ENCODE measurements around the gene EFNA5.
"Not testable (repeated sequence)": the region's sequence is repeated elsewhere in the genome, so short reads cannot be mapped to it uniquely, and the experiment has no call there.

EFNA5 gene

DNA sequence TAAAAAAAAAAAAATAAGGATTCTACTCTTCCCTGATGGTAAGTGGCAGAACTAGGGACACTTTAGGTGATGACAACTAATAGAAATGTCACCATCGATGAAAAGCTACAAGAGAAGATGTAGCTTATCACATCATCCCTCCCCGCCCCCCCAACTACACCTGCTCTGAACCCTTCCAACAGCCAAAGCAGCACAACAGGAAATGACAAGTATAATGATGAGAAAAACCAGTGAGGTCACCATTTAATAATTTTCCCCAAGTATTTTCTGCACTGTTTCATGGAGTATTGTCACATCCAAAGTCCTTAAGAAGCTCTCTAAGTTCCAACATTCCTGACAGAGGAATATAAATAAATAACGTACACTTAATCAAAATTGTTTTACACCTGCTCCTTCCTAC is 221.4 kb downstream of the EFNA5 start:
- FAIRE-seq (no peak), DNase-seq (ENCODE audit: extremely low spot score, insufficient read length, low read depth) (no peak)

DNA sequence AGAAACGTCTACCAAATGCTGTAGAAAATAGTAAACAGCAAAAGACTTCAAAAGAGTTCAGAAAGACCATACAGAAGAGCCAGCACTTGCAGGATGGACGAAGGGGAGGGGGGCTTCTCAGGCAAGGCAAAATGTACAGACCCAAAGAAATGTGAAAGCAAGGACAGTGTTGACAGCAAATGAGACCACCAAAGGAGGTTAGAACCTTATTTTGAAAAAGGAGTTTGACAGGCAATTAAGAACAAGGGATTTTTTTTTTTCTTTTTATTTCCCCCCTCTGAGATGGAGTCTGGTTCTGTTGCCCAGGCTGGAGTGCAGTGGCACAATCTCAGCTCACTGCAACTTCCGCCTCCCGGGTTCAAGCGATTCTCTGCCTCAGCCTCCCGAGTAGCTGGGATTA is 223.2 kb downstream of the EFNA5 start:
- no peak for FAIRE-seq
- DNase-seq (ENCODE audit: extremely low spot score, insufficient read length, low read depth): no peak

DNA sequence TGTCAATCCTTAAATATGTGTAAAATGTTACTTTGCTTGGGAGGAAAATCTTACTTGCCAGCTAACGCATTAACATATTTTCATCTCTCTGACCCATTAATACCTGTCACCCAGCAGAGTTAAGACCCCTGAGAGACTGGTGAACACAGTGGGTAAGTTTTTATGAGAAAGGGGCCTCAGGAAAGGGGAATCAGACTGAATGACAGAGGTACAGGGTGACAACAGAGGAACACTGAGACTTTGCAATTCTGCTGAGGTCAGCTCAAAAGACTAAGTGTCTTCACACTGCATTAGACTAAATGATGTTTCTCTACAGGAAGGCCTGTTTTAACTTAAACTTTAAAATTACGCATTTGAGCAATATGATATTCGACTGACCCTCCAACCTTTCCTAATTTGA is 223.8 kb downstream of the EFNA5 start:
- DNase-seq (ENCODE audit: extremely low spot score, insufficient read length, low read depth) (no peak), FAIRE-seq (no peak)

DNA sequence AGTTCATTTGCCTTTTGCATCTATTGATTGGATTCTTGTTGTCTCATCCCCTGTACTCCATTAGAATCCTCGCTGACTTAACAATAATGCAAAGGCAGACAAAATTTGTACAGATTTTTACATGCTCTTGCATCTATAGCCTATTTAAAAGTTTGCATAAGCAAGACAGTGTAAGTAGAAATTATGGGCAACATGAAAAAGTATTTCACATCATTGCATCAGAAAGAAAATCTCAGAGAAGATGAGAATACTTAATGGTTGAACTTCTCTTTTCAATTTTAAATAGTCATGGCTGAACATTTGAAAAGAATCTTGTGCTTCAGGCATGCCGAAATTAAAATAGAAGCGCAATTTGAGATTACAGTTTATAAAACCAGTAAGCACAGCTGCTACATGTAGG is 226.4 kb downstream of the EFNA5 start:
- DNase-seq (ENCODE audit: extremely low spot score, insufficient read length, low read depth): no peak
- FAIRE-seq: no peak

DNA sequence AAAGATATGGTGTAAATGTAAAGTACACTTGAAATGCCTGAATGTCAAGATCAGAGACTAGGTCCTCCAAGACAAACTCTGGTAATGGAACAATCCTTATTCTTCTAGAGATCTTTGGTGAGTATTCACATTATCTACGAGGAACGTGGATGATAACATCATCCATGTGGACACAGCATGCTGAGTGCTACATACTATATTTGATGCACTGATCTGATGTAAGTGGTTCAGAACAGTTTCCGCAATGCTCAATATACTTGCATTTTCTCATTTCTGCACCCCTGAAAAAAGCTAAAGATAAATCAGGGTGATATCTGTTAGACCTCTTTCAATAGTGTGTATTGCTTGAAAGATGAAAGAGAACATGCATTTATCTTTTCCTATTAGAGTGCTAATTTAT is 226.8 kb downstream of the EFNA5 start:
- FAIRE-seq (peak; percentile 12), DNase-seq (ENCODE audit: extremely low spot score, insufficient read length, low read depth) (no peak)

DNA sequence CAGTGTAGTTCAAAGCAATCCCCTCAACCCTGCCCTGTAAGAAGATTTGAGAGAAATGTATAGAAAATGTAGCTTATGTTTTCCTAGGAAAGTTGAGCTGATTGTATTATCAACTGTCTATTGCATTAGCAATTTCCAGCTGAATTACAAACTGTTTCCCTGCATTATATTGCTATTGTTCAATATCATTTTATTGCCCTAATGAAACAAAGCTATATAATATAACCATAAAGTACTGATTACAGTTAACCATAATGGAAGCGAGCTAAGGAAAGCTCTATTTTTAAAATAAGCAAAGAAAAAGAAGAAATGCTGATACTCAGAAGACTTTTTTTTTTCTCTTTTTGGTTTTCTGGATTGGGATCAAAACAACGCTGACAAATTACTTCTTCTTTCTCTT is 228.3 kb downstream of the EFNA5 start:
- no peak for FAIRE-seq

DNA sequence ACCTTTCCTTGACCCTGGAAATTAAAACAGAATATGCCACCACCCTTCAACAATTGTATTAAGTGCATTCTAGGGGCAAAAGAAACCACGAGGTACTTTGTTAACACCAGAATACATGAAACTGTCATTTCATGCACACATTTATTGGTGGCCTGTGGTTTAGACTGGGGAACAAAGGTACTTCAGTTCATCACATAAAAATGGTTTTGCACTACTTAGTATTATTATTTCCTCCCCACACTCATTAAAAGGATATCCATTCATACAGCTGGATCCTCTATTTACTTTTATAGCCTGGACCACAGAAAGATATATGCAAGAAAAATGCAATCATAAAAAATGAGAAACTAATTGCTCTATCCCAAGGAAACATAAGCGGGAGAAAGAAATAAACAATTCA is 230.9 kb downstream of the EFNA5 start:
- no peak for FAIRE-seq

More for the DNA sequence above, 228.3 kb downstream of the EFNA5 start:
- no peak for DNase-seq (ENCODE audit: extremely low spot score, insufficient read length, low read depth)

DNA sequence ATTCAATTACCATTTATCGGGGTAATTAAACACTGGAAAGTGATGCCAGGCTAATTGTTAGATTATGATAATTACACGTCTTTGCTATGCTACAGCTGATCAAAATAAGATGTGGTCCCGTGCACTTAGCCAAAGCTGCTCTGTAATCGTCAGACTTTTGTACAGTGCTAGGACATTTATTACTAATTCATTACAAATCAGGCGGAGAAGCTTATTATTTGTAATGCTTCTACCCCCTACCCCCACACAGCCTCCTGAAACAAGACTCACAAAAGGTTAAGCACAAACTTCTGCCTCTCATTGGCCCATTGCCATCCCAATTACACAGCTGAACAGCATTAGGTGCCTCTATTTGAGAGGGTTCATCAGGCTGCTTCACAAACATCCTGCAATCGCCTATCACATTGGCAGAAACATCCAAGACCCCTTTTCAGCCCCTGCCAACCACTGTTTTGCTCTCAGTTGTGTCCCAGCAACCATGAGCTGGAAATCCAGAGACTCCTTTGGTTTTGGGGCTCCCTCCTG is 232.7 kb downstream of the EFNA5 start:
- DNase-seq (ENCODE audit: extremely low spot score, insufficient read length, low read depth): no peak
- FAIRE-seq: no peak

More for the DNA sequence above, 230.9 kb downstream of the EFNA5 start:
- DNase-seq (ENCODE audit: extremely low spot score, insufficient read length, low read depth): no peak

DNA sequence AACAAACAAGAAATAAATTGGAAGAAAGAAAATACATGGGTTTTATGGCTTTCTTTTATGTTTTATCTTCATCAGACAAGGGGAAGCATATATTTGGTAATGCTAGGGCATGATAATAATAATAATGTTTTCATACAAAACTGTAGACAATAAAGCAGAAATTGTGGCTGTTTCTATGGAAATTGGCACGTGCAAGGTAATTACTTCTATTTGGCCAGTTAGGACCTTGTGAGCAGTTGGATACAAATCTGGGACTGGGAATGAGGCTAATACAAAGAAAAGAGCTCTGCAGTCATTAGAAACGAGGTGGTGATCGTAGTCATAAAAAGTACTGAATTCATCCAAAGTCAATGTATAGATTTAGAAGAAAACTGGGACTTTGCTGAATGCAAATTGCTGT is 233.6 kb downstream of the EFNA5 start:
- DNase-seq (ENCODE audit: extremely low spot score, insufficient read length, low read depth): no peak
- FAIRE-seq: no peak

DNA sequence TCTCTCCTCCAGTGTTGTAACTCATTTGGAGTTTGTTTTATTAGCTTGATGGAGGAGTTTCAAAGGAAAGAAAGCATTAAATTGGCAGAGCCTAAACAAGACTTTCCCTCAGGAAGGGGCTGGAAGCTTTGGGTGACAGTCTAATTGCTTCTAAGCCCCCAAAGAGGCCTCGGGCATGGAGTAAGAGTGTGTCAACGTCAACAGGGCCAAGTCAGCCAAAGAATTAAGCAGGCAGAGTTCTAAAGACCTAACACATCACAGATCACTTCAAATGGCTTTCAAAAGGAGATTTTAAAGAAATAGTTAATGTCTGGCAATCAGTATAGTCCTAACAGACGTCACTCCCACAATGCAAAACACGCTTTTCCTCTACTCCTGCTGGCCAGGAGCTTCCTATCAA is 234.5 kb downstream of the EFNA5 start:
- no peak for FAIRE-seq
- DNase-seq (ENCODE audit: extremely low spot score, insufficient read length, low read depth): no peak

DNA sequence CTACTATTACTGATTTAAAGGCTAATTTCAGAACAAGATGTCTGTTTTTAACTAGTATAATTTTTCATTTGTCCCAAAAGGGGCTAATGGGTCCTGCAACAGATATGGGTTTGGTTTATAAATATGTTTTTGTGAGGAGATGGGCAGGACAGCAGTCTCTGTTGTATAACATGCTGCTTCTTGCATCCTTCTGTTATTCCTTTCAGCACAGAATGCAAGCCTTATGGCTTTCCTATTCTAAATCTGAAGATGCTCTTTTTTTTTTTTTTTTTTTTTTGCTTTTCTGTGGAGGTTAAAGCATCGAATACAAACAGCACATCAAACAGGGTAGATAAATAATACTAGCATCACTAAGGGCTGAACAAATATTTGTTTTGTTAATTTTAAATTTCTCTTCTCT is 235.7 kb downstream of the EFNA5 start:
- no peak for DNase-seq (ENCODE audit: extremely low spot score, insufficient read length, low read depth)
- no peak for FAIRE-seq

DNA sequence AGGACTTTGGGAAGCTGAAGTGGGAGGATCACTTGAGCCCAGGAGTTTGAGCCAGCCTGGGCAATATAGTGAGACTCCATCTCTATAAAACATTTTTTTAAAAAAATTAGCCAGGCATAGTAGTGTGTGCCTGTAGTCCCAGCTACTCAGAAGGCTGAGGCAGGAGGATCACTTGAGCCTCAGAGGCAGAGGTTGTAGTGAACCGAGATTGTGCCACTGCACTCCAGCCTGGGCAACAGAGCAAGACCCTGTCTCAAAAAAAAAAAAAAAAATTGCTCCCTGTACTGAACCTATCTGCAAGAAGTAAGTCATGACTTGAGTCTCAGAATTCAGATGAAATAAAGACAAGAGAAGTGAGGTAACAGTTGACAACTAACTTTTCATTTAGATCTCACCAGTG is 237.1 kb downstream of the EFNA5 start:
- FAIRE-seq; DNase-seq (ENCODE audit: extremely low spot score, insufficient read length, low read depth): not testable (repeated sequence)

DNA sequence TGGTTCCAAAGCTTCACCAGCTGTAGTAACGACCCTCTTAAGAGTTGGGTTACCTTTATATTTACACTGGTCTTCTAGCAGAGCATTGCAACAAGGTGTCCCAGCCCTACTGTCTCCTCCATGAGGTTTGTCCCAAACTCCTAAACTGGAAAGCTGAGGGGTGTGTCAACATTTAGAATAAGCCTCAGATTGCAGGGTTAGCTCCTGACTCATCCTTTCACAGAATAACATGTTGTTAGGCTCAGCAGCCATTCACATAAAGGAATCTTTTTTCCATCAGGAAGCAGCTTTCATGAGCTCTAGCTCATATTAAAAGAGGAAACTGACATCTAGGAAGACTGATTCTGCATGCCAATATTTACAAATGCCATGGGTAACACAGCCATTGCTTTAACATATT is 238.7 kb downstream of the EFNA5 start:
- DNase-seq (ENCODE audit: extremely low spot score, insufficient read length, low read depth) (no peak), FAIRE-seq (no peak)

DNA sequence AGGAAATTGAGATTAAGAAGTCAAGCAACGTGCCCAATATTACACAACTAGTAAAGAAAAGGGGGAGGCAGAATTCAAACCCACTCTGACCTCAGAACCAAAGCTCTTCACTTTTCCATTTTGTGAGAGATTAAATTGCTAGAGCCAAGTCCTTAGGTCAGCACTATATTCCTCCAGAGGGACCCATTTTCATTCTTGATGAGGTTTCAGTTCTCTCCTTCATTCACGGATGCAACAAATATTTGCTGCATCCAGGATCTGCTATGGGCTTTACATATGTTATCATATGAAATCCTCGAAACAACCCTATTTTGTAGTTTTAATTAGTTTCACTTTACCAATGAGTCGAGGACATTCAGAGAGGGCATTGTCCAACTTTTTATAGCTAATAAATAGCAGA is 239.2 kb downstream of the EFNA5 start:
- no peak for FAIRE-seq
- DNase-seq (ENCODE audit: extremely low spot score, insufficient read length, low read depth): no peak

DNA sequence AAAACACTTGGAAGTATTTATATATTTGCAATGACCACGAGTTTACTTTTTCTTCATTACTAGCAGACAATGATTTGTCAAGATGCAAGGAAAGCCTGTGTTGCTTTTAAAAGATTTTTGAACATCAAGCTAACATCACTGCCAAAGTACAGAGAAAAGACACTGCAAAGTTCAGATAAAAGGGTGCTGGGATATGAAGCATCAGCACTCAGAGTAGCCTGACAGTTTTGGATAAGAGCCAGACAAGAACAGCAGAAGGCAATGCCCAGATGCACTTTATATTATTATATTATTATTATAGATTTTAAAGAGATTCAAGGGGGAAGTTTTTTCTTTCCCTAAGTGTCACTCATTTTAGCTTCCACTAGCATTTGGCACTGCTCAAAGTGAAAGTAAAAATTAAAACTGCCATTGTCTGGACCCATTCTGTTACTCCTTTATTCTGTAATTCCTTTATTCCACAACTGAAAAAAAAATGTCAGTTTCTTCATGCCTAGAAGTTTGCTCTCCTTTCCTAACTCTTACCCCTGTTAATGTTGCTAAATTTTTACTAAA is 240.6 kb downstream of the EFNA5 start:
- DNase-seq (ENCODE audit: extremely low spot score, insufficient read length, low read depth): no peak
- no peak for FAIRE-seq

DNA sequence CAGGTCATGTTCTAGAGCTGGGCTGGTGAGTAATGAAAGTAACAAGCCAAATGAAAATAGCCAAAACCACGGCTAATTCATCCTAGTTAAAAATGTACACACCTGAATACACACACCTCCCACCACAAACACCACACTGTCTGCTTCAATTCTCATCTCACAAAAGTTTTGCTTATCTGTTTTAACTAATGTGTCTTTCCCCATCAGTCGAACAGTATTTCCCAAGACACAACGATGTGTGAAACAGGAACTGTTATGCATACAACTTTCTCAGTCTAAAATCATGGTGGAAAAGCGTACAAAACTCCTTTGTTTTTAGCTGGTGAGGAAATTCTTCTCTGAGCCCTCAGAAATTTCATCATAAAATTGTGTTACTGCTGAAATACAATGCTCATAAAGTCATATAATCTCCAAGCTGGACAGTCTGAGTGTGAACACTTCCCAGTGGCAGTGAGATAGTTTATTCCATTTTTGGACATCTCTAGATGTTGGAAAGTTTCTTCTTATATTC is 242.4 kb downstream of the EFNA5 start:
- FAIRE-seq (peak; percentile 81), DNase-seq (ENCODE audit: extremely low spot score, insufficient read length, low read depth) (no peak)

DNA sequence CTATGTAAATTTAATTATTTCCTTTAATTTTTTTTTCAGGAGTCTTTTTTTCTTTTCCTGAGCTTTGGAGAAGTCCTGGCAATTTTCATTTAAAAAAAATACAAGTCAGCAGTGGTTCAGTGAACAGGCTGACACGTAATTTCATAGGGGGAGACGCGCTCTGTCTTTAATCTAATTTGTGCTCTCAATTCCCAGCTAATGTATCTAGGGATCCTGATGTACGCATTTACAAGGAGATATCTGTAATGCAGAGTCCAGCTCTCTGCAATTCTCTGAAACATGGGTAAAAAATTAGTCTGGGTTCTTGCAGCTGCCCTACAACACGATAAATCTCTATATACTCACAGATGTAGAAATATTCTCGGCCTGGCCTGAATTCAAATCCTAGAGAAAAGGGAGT is 243.9 kb downstream of the EFNA5 start:
- FAIRE-seq (no peak), DNase-seq (ENCODE audit: extremely low spot score, insufficient read length, low read depth) (no peak)

DNA sequence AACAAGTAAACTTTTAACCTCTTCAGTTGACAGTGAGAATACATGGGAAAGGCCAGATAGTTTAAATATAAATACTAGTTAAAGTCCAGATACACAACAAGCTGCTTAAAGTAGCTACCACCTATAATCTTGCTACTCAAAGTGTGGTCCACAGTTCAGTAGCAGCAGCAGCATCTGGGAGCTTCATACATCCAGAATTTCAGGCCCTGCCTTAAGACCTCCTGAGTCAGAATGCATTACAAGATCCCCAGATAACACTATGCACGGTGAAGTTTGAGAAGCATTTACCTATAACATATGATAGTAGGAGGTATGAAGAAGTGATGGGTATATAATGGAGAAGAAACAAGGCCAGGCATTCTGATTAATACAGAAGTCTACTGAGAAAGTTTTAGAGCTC is 244.5 kb downstream of the EFNA5 start:
- DNase-seq (ENCODE audit: extremely low spot score, insufficient read length, low read depth) (no peak), FAIRE-seq (no peak)

DNA sequence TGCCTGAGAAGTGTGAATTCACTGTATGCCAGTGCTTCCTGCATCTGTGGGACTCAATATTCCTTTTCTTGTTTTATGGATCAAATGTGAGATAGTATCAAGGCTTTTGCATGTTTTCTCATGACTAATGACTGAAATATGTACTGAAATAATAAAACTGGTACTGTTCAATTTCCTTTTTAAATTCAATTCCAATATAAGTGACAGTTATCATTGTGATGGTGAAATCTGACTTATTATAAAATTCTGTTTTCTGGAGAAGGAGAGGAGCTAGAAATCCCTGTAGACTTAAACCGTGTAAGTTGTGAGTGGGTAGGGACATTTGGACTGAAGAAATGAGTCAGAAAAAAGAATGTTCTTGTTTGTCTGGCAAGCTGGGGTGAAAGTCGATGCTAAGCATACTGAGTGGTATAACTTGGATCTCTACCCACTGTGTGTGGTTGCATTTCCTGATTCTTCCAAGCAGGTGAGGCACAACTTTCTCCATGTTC is 245.2 kb downstream of the EFNA5 start:
- FAIRE-seq (peak; percentile 50), DNase-seq (ENCODE audit: extremely low spot score, insufficient read length, low read depth) (no peak)

DNA sequence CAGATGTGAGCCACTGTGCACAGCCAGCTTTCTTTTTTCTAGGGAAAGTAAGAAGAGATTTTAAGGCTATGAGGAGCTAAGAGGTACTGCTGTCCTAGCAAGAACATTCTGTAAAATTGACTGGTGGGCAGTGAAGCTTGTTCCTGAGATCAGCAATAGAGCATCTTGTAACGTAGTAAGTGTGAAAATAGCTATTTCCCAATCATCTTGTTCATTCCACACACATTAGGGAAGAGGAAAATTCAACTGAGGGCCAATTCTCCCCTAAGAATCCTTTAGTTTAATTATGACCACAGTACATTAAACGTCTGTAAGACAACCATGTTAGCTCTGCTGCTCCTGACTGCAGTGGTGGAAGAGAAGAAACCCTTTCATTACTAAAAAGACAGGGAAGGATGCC is 246.2 kb downstream of the EFNA5 start:
- no peak for FAIRE-seq

DNA sequence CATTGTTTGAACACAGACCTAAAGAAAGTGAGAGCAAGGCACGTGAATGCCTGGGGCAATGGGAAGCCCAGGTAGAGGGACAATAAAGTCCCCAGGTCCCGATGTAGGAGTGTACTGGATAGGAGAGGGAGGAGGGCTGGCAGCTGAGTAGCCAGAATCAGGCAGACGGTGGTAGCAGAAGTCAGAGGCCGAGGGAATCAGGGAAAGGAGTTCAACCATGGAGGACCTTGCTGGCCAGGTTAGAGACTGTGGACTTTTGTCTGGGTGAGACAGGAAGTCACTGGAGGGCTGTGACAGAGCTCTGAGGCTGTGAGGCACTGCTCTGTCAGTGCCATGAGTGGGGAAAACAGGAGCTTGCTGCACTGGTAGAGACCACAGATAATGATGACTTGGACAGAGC is 248.2 kb downstream of the EFNA5 start:
- FAIRE-seq (no peak), DNase-seq (ENCODE audit: extremely low spot score, insufficient read length, low read depth) (no peak)

More for the DNA sequence above, 246.2 kb downstream of the EFNA5 start:
- no peak for DNase-seq (ENCODE audit: extremely low spot score, insufficient read length, low read depth)

DNA sequence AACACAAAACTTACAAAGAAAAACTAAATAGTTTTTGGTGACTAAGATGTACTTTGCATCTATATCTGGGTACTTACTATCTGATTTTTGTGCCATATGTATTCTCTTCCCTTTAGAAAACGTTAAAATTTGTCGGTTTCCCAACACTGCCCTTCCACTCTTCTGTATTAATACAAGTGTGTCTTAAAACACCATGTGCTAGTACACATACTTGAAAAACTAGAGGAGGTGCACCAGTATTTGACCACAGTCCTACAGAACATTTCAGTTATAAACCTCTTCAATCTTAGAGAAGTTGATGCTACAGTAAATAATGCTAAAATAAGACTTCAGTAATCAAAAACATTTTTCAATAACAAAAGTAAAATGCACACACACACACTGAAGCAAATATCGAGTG is 251.2 kb downstream of the EFNA5 start:
- DNase-seq (ENCODE audit: extremely low spot score, insufficient read length, low read depth): no peak
- no peak for FAIRE-seq

All from GM18507 (cell line).